Gastroesophageal sphincter (tissue), 4 donors: ENCODE results near the gene HERC4. TPM values are rescaled to one million over a fixed set of nuclear protein-coding genes. Genes with fewer than 3 reads are reported as not detected.

Experiments used
- ATAC-seq: fragments of 150-250 bp; one replicate; pipeline ENCODE4 v1.9.1; 2016; ENCODE audit warnings: mild to moderate bottlenecking, moderate library complexity
- H3K27ac ChIP-seq, 4 donors: fragments of 200-600 bp; sonication (generic) in 3 of 4; 1 replicate in 3 of 4; 2 replicates in 1 of 4; pipeline ENCODE4 v1.5.1; 2016 to 2019
- H3K27me3 ChIP-seq: fragments of 200-600 bp; sonication (generic); one replicate; pipeline ENCODE4 v1.5.1; 2019
- H3K36me3 ChIP-seq, 2 donors: fragments of 200-600 bp; sonication (generic); one replicate each; pipeline ENCODE4 v1.5.1; 2019; ENCODE audit warnings: control low read depth in 1 of 2
- H3K4me1 ChIP-seq, 3 donors: fragments of 200-600 bp; sonication (generic); 1 replicate in 2 of 3; 2 replicates in 1 of 3; pipeline ENCODE4 v1.5.1; 2016 to 2019; ENCODE audit warnings: control low read depth in 2 of 3
- H3K4me3 ChIP-seq, 2 donors: fragments of 200-600 bp; sonication (generic); one replicate each; pipeline ENCODE4 v1.5.1; 2019; ENCODE audit warnings: mild to moderate bottlenecking in 1 of 2, moderate library complexity in 1 of 2
- H3K9me3 ChIP-seq, 3 donors: fragments of 200-600 bp; sonication (generic); one replicate each; pipeline ENCODE4 v1.5.1; 2017 to 2019; ENCODE audit warnings: control low read depth in 2 of 3
- CTCF ChIP-seq, 4 experiments: fragments of 200-600 bp in 2 of 4; fragments of 450-650 bp in 2 of 4; sonication (generic) in 1 of 4; IDR thresholded peaks; one replicate each; pipeline ENCODE4 v1.5.1; 2017 to 2019; ENCODE audit warnings: antibody characterized with exemption in 4 of 4, mild to moderate bottlenecking in 2 of 4, moderate library complexity in 2 of 4
- EP300 ChIP-seq: sonication (generic); formaldehyde crosslinking; IDR thresholded peaks from one replicate; pipeline ENCODE4 v1.6.1; 2017; ENCODE audit warnings: antibody characterized with exemption, mild to moderate bottlenecking
- POLR2A ChIP-seq, 2 donors: fragments of 450-650 bp; IDR thresholded peaks; one replicate each; pipeline ENCODE4 v1.6.1; 2017; ENCODE audit warnings: antibody characterized with exemption in 2 of 2, mild to moderate bottlenecking in 2 of 2, moderate library complexity in 1 of 2
- POLR2AphosphoS5 ChIP-seq: sonication (generic); formaldehyde crosslinking; IDR thresholded peaks from one replicate; pipeline ENCODE4 v1.6.1; 2017; ENCODE audit warnings: antibody characterized with exemption
- WGBS, 2 donors: methylation state at CpG; one replicate each; pipeline ENCODE4 v1.1.5; 2018; ENCODE audit warnings: low coverage in 1 of 2; 5-methylcytosine and 5-hydroxymethylcytosine counted together
- total RNA-seq, 4 donors: library from RNA; depleted of rRNA; stranded (reverse); fragments of >200 nt; gene quantifications; one replicate each; pipeline ENCODE4 v1.1.0, GENCODE V29; 2016

The HERC4 gene
- total RNA-seq, 4 donors from 2014 or later: 30.3 to 58.4 (median 43.0) TPM

GRCh38 chr10:67914777-67915340, 160.2 kb downstream of the HERC4 start:
- H3K36me3 ChIP-seq: peaks cover 0 to 91% of the 10 kb centered on the region in 2 donors
- ATAC-seq: no peak
- H3K27me3 ChIP-seq: no peaks in the 10 kb centered on the region
- H3K4me3 ChIP-seq: no peak overlapping the region
- TF ChIP-seq POLR2A (IDR thresholded peaks at IDR 0.05) (no peak), EP300 (no peak), CTCF (IDR thresholded peaks at IDR 0.05) (no peak)
- H3K4me1 ChIP-seq: no peaks in the 10 kb centered on the region
- WGBS, 2 donors: 91 to 96% methylated on average over 8 of the region's 8 CpGs
- no peak overlapping the region for H3K27ac ChIP-seq
- no peaks in the 10 kb centered on the region for H3K9me3 ChIP-seq

- no peak for ATAC-seq
- no peak overlapping the region for H3K4me3 ChIP-seq
- no peaks in the 10 kb centered on the region for H3K9me3 ChIP-seq
- no peak overlapping the region for H3K27ac ChIP-seq
- no peaks in the 10 kb centered on the region for H3K27me3 ChIP-seq
- peaks cover 4 to 99% of the 10 kb centered on the region in 2 donors for H3K36me3 ChIP-seq
- TF ChIP-seq CTCF (IDR thresholded peaks at IDR 0.05) (no peak), EP300 (no peak), POLR2AphosphoS5 (no peak), POLR2A (IDR thresholded peaks at IDR 0.05) (no peak)
- no peaks in the 10 kb centered on the region for H3K4me1 ChIP-seq
- WGBS, 2 donors: 69 to 87% methylated on average over 2 of the region's 2 CpGs
These were observed 162.6 kb downstream of the HERC4 start for GRCh38 chr10:67912331-67912946.

GRCh38 chr10:67903581-67903980, 171.5 kb downstream of the HERC4 start:
- Histone ChIP-seq H3K36me3 (peaks cover 5 to 95% of the 10 kb centered on the region in 2 donors), H3K27ac (no peak overlapping the region), H3K27me3 (no peaks in the 10 kb centered on the region), H3K4me3 (no peak overlapping the region), H3K4me1 (peaks cover 0 to 15% (median 0%) of the 10 kb centered on the region in 3 donors), H3K9me3 (no peaks in the 10 kb centered on the region)
- WGBS, 2 donors: 85 to 91% methylated on average over 3 to 7 of the region's 7 CpGs
- no peak for TF ChIP-seq POLR2A (IDR thresholded peaks at IDR 0.05)
- no peak for TF ChIP-seq CTCF (IDR thresholded peaks at IDR 0.05)
- TF ChIP-seq POLR2AphosphoS5: no peak
- no peak for TF ChIP-seq EP300
- ATAC-seq: no peak

GRCh38 chr10:67893637-67894036, 181.4 kb downstream of the HERC4 start:
- Histone ChIP-seq H3K9me3 (no peaks in the 10 kb centered on the region), H3K36me3 (peaks cover 3 to 100% of the 10 kb centered on the region in 2 donors), H3K27ac (no peak overlapping the region), H3K4me3 (no peak overlapping the region), H3K27me3 (no peaks in the 10 kb centered on the region), H3K4me1 (peaks cover 0 to 36% (median 0%) of the 10 kb centered on the region in 3 donors)
- 87 to 89% methylated on average over 7 to 14 of the region's 14 CpGs for WGBS, 2 donors
- ATAC-seq: no peak
- TF ChIP-seq POLR2AphosphoS5 (no peak), EP300 (no peak), CTCF (IDR thresholded peaks at IDR 0.05) (no peak), POLR2A (IDR thresholded peaks at IDR 0.05) (no peak)
